A549 (cell line): ENCODE measurements around the gene CTNNBL1. TPM values are rescaled to one million over a fixed set of nuclear protein-coding genes. Genes with fewer than 3 reads are reported as not detected.

Experiments
- ATAC-seq, 2 experiments: fragments of 200-7000 bp in 1 of 2; fragments of >200 bp in 1 of 2; cut with Nextera tagmentation in 1 of 2; cut with Tn5 transposase in 1 of 2; 3 replicates each; pipeline versions ENCODE4 v1.8.0 to v1.9.1; 2018 to 2020; ENCODE audit warnings: mild to moderate bottlenecking in 1 of 2, moderate library complexity in 1 of 2
- CTCF ChIA-PET: fragments of 300-600 bp; sonication (Branson Sonifier 250); formaldehyde crosslinking; extraction: SDS; loops from one replicate; lab custom pipeline; 2021; ENCODE audit warnings: antibody characterized with exemption, inconsistent platforms; lab: Yijun Ruan, JAX
- POLR2A ChIA-PET: fragments of 350-600 bp; formaldehyde crosslinking; extraction: SDS; loops from one replicate; lab custom pipeline; 2021; ENCODE audit warnings: antibody characterized with exemption, inconsistent platforms; lab: Yijun Ruan, JAX
- DNase-seq, 2 experiments: peaks; one replicate each; pipeline versions ENCODE4 v3.0.0 to v3.0.0-alpha.2; 2011 to 2016; ENCODE audit warnings: low read depth in 1 of 2, low spot score in 1 of 2
- FAIRE-seq: peaks from 2 replicates; lab custom pipeline; 2011; peaks lifted over from hg19 to GRCh38; lab: Jason Lieb, UNC
- H3K27ac ChIP-seq, 2 experiments: fragments of >200 bp; sonication (Bioruptor Twin); formaldehyde crosslinking; 3 replicates each; pipeline ENCODE4 v1.5.1; 2016 to 2017
- H3K4me1 ChIP-seq: fragments of >200 bp; sonication (Bioruptor Twin); formaldehyde crosslinking; 3 replicates; pipeline ENCODE4 v1.6.1; 2016
- H3K4me2 ChIP-seq: fragments of >200 bp; sonication (Bioruptor Twin); formaldehyde crosslinking; 3 replicates; pipeline ENCODE4 v1.6.1; 2016
- H3K4me3 ChIP-seq: fragments of >200 bp; sonication (Bioruptor Twin); formaldehyde crosslinking; 3 replicates; pipeline ENCODE4 v1.5.1; 2016
- H3K9me3 ChIP-seq: fragments of >200 bp; sonication (Bioruptor Twin); formaldehyde crosslinking; 3 replicates; pipeline ENCODE4 v1.6.1; 2016
- CBX2 ChIP-seq: fragments of 200-600 bp; sonication (generic); IDR thresholded peaks from 2 replicates; pipeline ENCODE4 v1.6.1; 2016; ENCODE audit warnings: low read depth, mild to moderate bottlenecking, borderline replicate concordance
- CBX8 ChIP-seq: fragments of 200-600 bp; sonication (generic); IDR thresholded peaks from 2 replicates; pipeline ENCODE4 v1.6.1; 2016
- CEBPB ChIP-seq, 2 experiments: fragments of >200 bp in 1 of 2; sonication (Bioruptor Twin) in 1 of 2; formaldehyde crosslinking in 1 of 2; IDR thresholded peaks; 2 replicates each; pipeline ENCODE4 v1.6.1; 2012 to 2016
- CHD2 ChIP-seq: fragments of 150-350 bp; IDR thresholded peaks from 2 replicates; pipeline ENCODE4 v1.6.1; 2014; ENCODE audit warnings: low read length; ENCODE audit not compliant: partially characterized antibody
- CHD4 ChIP-seq: fragments of 200-600 bp; sonication (generic); IDR thresholded peaks from 2 replicates; pipeline ENCODE4 v1.6.1; 2016; ENCODE audit warnings: antibody characterized with exemption, mild to moderate bottlenecking, borderline replicate concordance
- EHMT2 ChIP-seq: fragments of 200-600 bp; sonication (generic); IDR thresholded peaks from 2 replicates; pipeline ENCODE4 v1.6.1; 2016; ENCODE audit warnings: antibody characterized with exemption, low read depth, mild to moderate bottlenecking, moderate library complexity
- EP300 ChIP-seq, 2 experiments: fragments of >200 bp; sonication (Bioruptor Twin); formaldehyde crosslinking; IDR thresholded peaks; 2 replicates in 1 of 2; 3 replicates in 1 of 2; pipeline ENCODE4 v1.6.1; 2016 to 2017
- FOSB ChIP-seq: fragments of 250-450 bp; sonication (Bioruptor Pico); IDR thresholded peaks from 2 replicates; pipeline ENCODE4 v1.5.0; 2020; ENCODE audit warnings: mild to moderate bottlenecking, moderate library complexity
- HDAC2 ChIP-seq: fragments of 200-600 bp; sonication (generic); IDR thresholded peaks from 2 replicates; pipeline ENCODE4 v1.6.1; 2016
- HOXA7 ChIP-seq: fragments of 250-450 bp; sonication (Bioruptor Pico); IDR thresholded peaks from 2 replicates; pipeline ENCODE4 v1.5.0; 2020; ENCODE audit warnings: mild to moderate bottlenecking, moderate library complexity
- HOXB5 ChIP-seq: fragments of 250-450 bp; sonication (Bioruptor Pico); IDR thresholded peaks from 2 replicates; pipeline ENCODE4 v1.5.0; 2020; ENCODE audit warnings: mild to moderate bottlenecking, moderate library complexity
- JUNB ChIP-seq: fragments of >200 bp; sonication (Bioruptor Twin); formaldehyde crosslinking; IDR thresholded peaks from 2 replicates; pipeline ENCODE4 v1.6.1; 2016
- MAZ ChIP-seq: fragments of 150-350 bp; IDR thresholded peaks from 2 replicates; pipeline ENCODE4 v1.6.1; 2014; ENCODE audit warnings: antibody characterized with exemption, low read depth, low read length, borderline replicate concordance
- MYC ChIP-seq: IDR thresholded peaks from 2 replicates; pipeline ENCODE4 v1.6.1; 2012; ENCODE audit warnings: mild to moderate bottlenecking, inconsistent platforms, low read length, improper control_type of control experiment, borderline replicate concordance
- PHF8 ChIP-seq: fragments of 200-600 bp; sonication (generic); IDR thresholded peaks from 2 replicates; pipeline ENCODE4 v1.6.1; 2016; ENCODE audit warnings: low read depth, mild to moderate bottlenecking, antibody characterized with exemption, moderate library complexity, borderline replicate concordance
- POLR2A ChIP-seq: IDR thresholded peaks from 2 replicates; pipeline ENCODE4 v1.6.1; 2012; ENCODE audit warnings: mild to moderate bottlenecking, low read length
- POLR2AphosphoS2 ChIP-seq: conservative IDR thresholded peaks from 2 replicates; pipeline ENCODE4 v1.6.1; 2012; ENCODE audit warnings: low read length, improper control_type of control experiment, inconsistent platforms
- RARB ChIP-seq: fragments of 250-450 bp; sonication (Bioruptor Pico); IDR thresholded peaks from 2 replicates; pipeline ENCODE4 v1.8.0; 2021; ENCODE audit warnings: mild to moderate bottlenecking, moderate library complexity
- RFX5 ChIP-seq: fragments of 450-650 bp; IDR thresholded peaks from 2 replicates; pipeline ENCODE4 v1.7.1; 2014; ENCODE audit warnings: antibody characterized with exemption, mild to moderate bottlenecking, moderate library complexity
- TFCP2L1 ChIP-seq: fragments of 250-450 bp; sonication (Bioruptor Pico); IDR thresholded peaks from 2 replicates; pipeline ENCODE4 v1.5.0; 2021; ENCODE audit warnings: mild to moderate bottlenecking
- ZFP36 ChIP-seq: fragments of 450-650 bp; IDR thresholded peaks from 2 replicates; pipeline ENCODE4 v1.6.1; 2014; ENCODE audit warnings: borderline replicate concordance; ENCODE audit not compliant: partially characterized antibody
- ZNF302 ChIP-seq: fragments of 250-450 bp; sonication (Bioruptor Pico); IDR thresholded peaks from 2 replicates; pipeline ENCODE4 v1.9.0; 2021; ENCODE audit warnings: inconsistent platforms, mild to moderate bottlenecking, moderate library complexity
- WGBS: methylation state at CpG from one replicate; pipeline ENCODE4 v1.1.6; 2017; ENCODE audit errors: missing lambda C conversion rate; 5-methylcytosine and 5-hydroxymethylcytosine counted together
- polyA plus RNA-seq, 4 experiments: library from polyadenylated mRNA; depleted of rRNA in 3 of 4; stranded (reverse); fragments of >200 nt; fragmentation: RNase III in 1 of 4; extraction: RNeasy Plus Mini Kit Qiagen cat#74134 plus additional on column Dnase treatment in 1 of 4; gene quantifications; 2 replicates in 3 of 4; 3 replicates in 1 of 4; pipeline ENCODE4 v1.2.3, GENCODE V29; 2011 to 2017
- TF ChIP-seq, protein P1 (sequence below): fragments of 200-600 bp; sonication (generic); IDR thresholded peaks from 2 replicates; pipeline ENCODE4 v1.6.1; 2016; ENCODE audit warnings: antibody characterized with exemption, mild to moderate bottlenecking, moderate library complexity
- TF ChIP-seq, protein P2 (sequence below): IDR thresholded peaks from 2 replicates; pipeline ENCODE4 v1.6.1; 2012
- TF ChIP-seq, protein P3 (sequence below): fragments of 250-450 bp; sonication (Bioruptor Pico); IDR thresholded peaks from 2 replicates; pipeline ENCODE4 v1.5.0; 2021; ENCODE audit warnings: mild to moderate bottlenecking, moderate library complexity, borderline replicate concordance
- TF ChIP-seq, protein P4 (sequence below): fragments of 450-650 bp; IDR thresholded peaks from 2 replicates; pipeline ENCODE4 v1.6.1; 2014; ENCODE audit warnings: antibody characterized with exemption

The CTNNBL1 gene
- polyA plus RNA-seq, 2 of the 4 experiments (the other 2 are of a cell fraction), result 41.0 to 59.9 TPM

DNA sequence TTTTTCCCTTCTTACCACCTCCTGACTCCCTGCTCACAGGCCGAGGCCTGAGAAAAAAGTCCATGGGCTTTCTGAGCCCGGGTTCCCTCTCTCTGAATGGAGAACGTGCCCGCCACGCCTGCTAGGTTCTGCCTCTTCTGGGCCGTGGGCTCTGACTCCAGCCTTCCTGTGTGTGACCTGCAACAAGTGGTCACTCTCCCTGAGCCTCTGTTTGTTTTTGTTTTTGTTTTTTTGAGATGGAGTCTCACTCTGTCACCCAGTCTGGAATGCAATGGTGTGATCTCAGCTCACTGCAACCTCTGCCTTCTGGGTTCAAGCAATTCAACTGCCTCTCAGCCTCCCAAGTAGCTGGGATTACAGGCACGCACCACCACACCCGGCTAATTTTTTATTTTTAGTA lies 191.2 kb downstream of the CTNNBL1 start:
- TF ChIP-seq HDAC2 (no peak), ZFP36 (no peak), CHD4 (no peak), HOXB5 (CRISPR knock-in tag) (no peak), CEBPB (IDR thresholded peaks at IDR 0.05) (no peak), POLR2A (no peak), CBX8 (no peak), EP300 (IDR thresholded peaks at IDR 0.05) (no peak), MYC (no peak), CHD2 (no peak), FOSB (CRISPR knock-in tag) (no peak), RFX5 (no peak), TFCP2L1 (CRISPR knock-in tag) (no peak)
- TF ChIP-seq, protein P1, sequence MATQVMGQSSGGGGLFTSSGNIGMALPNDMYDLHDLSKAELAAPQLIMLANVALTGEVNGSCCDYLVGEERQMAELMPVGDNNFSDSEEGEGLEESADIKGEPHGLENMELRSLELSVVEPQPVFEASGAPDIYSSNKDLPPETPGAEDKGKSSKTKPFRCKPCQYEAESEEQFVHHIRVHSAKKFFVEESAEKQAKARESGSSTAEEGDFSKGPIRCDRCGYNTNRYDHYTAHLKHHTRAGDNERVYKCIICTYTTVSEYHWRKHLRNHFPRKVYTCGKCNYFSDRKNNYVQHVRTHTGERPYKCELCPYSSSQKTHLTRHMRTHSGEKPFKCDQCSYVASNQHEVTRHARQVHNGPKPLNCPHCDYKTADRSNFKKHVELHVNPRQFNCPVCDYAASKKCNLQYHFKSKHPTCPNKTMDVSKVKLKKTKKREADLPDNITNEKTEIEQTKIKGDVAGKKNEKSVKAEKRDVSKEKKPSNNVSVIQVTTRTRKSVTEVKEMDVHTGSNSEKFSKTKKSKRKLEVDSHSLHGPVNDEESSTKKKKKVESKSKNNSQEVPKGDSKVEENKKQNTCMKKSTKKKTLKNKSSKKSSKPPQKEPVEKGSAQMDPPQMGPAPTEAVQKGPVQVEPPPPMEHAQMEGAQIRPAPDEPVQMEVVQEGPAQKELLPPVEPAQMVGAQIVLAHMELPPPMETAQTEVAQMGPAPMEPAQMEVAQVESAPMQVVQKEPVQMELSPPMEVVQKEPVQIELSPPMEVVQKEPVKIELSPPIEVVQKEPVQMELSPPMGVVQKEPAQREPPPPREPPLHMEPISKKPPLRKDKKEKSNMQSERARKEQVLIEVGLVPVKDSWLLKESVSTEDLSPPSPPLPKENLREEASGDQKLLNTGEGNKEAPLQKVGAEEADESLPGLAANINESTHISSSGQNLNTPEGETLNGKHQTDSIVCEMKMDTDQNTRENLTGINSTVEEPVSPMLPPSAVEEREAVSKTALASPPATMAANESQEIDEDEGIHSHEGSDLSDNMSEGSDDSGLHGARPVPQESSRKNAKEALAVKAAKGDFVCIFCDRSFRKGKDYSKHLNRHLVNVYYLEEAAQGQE, result no peak
- TF ChIP-seq, protein P2, sequence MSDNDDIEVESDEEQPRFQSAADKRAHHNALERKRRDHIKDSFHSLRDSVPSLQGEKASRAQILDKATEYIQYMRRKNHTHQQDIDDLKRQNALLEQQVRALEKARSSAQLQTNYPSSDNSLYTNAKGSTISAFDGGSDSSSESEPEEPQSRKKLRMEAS, result no peak
- TF ChIP-seq, protein P3, sequence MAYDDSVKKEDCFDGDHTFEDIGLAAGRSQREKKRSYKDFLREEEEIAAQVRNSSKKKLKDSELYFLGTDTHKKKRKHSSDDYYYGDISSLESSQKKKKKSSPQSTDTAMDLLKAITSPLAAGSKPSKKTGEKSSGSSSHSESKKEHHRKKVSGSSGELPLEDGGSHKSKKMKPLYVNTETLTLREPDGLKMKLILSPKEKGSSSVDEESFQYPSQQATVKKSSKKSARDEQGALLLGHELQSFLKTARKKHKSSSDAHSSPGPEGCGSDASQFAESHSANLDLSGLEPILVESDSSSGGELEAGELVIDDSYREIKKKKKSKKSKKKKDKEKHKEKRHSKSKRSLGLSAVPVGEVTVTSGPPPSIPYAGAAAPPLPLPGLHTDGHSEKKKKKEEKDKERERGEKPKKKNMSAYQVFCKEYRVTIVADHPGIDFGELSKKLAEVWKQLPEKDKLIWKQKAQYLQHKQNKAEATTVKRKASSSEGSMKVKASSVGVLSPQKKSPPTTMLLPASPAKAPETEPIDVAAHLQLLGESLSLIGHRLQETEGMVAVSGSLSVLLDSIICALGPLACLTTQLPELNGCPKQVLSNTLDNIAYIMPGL (CRISPR knock-in tag), result no peak
- TF ChIP-seq, protein P4, sequence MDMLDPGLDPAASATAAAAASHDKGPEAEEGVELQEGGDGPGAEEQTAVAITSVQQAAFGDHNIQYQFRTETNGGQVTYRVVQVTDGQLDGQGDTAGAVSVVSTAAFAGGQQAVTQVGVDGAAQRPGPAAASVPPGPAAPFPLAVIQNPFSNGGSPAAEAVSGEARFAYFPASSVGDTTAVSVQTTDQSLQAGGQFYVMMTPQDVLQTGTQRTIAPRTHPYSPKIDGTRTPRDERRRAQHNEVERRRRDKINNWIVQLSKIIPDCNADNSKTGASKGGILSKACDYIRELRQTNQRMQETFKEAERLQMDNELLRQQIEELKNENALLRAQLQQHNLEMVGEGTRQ, result no peak
- Histone ChIP-seq H3K4me1 (no peaks in the 10 kb centered on the region), H3K4me3 (no peak overlapping the region), H3K9me3 (no peaks in the 10 kb centered on the region), H3K4me2 (no peak overlapping the region), H3K27ac (no peak overlapping the region)
- POLR2A ChIA-PET, result no interaction called here
- no peak for FAIRE-seq
- CTCF ChIA-PET, result no interaction called here
- 80% methylated on average over 8 of the region's 8 CpGs for WGBS
- no peak for ATAC-seq
- DNase-seq, result no peak

DNA sequence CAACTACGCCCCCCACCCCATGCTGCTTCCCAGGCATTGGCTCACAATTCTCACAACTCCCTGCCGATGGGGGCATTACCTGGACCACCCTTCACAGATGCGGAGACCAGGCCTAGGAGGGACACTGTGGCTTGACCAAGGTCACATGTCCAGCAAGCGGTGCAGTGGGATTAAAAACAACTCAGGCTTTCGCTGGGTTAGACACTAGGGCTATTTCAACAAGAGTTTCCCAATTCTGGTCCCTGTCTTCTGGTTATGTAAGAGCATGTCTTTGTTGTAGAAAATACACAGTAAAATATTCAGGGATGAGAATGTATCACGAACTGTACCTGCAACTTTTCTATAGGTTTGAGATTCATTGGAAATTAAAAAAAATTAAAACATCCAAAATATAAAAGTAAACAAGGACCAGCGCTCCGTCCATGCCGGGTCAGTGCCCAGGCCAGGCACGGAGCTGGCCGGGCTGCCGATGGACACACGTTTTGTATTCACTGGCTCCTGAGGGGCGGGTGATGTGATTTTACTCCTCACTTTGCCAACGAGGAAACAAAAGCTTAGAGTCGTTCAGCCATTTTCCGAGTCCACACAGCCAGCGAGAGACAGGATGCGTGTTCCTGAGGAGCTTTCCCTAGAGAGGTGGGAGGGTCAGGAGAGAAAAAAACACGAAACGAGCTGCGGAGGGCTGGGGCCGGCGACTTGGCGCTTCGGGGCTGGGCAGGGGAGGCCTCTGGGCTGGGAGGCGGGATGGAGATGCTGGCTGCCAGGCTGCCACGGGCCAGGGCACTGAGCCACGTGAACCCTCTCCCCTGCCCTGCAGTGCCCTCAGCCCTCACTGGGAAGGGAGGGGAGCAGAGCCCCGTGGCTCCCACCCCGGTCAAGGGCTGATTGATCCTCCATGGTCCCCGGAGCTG lies 192.0 kb downstream of the CTNNBL1 start:
- TF ChIP-seq MAZ, result no peak
- TF ChIP-seq TFCP2L1 (CRISPR knock-in tag), result no peak
- no peak for TF ChIP-seq ZNF302 (CRISPR knock-in tag)
- no peak for TF ChIP-seq CBX2
- no peak for TF ChIP-seq FOSB (CRISPR knock-in tag)
- no peak for TF ChIP-seq JUNB
- no peak for TF ChIP-seq HOXA7 (CRISPR knock-in tag)
- no peak for TF ChIP-seq POLR2AphosphoS2
- TF ChIP-seq, protein P1, result no peak
- TF ChIP-seq CHD2, result no peak
- TF ChIP-seq, protein P2, result no peak
- TF ChIP-seq RARB (CRISPR knock-in tag), result no peak
- no peak for TF ChIP-seq EHMT2
- TF ChIP-seq PHF8, result no peak
- WGBS, result 71% methylated on average over 31 of the region's 32 CpGs
- CTCF ChIA-PET, result interaction anchor here (1.5 to 1.7 kb wide), 2 partner anchors 11 to 17 kb away, joined by 4 to 7 read pairs; partner anchors contain the start of gene VSTM2L

More for the DNA sequence above, 192.0 kb downstream of the CTNNBL1 start:
- Histone ChIP-seq H3K4me3 (no peak overlapping the region), H3K4me2 (no peak overlapping the region), H3K27ac (no peak overlapping the region), H3K4me1 (no peaks in the 10 kb centered on the region), H3K9me3 (no peaks in the 10 kb centered on the region)
- ATAC-seq, result no peak
- DNase-seq, result no peak
- FAIRE-seq, result no peak
- POLR2A ChIA-PET, result no interaction called here
